Measurements from ENCODE around the gene NDRG4.

GRCh38 chr16:58452640-58453039 is 47.3 kb upstream of the NDRG4 start:
- no peak for TF ChIP-seq POLR2A (IDR thresholded peaks at IDR 0.05; ENCODE audit: low read depth, low read length)
- TF ChIP-seq POLR2AphosphoS5 (IDR thresholded peaks at IDR 0.05; ENCODE audit: low read depth, low read length): no peak
- no peak for TF ChIP-seq TAF1 (IDR thresholded peaks at IDR 0.05; ENCODE audit: low read depth, low read length)
